CD14-positive monocyte (primary cell): ENCODE results near the gene TRPV4. TPM values are rescaled to one million over a fixed set of nuclear protein-coding genes. Genes with fewer than 3 reads are reported as not detected.

Experiments
- DNase-seq, 3 donors: peaks; one replicate each; pipeline ENCODE4 v3.0.0-alpha.2; 2011 to 2022
- H2AFZ ChIP-seq: 2 replicates; pipeline ENCODE4 v1.6.0; 2012; ENCODE audit warnings: mild to moderate bottlenecking, low read depth, low read length, inconsistent platforms; ENCODE audit not compliant: insufficient read depth, poor library complexity, severe bottlenecking
- H3K27ac ChIP-seq, 2 donors: 1 replicate in 1 of 2; 2 replicates in 1 of 2; pipeline ENCODE4 v1.5.1; 2012 to 2013; ENCODE audit warnings: low read length in 2 of 2, control low read depth in 1 of 2, inconsistent platforms in 1 of 2, low read depth in 1 of 2, mild to moderate bottlenecking in 1 of 2
- H3K27me3 ChIP-seq, 2 donors: one replicate each; pipeline versions ENCODE4 v1.6.0 to v1.6.1; 2011 to 2013; ENCODE audit warnings: low read length in 2 of 2; ENCODE audit not compliant: control insufficient read depth in 2 of 2, insufficient read depth in 2 of 2
- H3K36me3 ChIP-seq, 2 donors: replicated peaks in 1 of 2; 1 replicate in 1 of 2; 2 replicates in 1 of 2; pipeline versions ENCODE4 v1.5.1 to v1.6.1; 2012 to 2013; ENCODE audit warnings: low read length in 2 of 2, control low read depth in 1 of 2, inconsistent platforms in 1 of 2, mild to moderate bottlenecking in 1 of 2; ENCODE audit not compliant: insufficient read depth in 2 of 2, control insufficient read depth in 1 of 2
- H3K4me1 ChIP-seq, 2 donors: 1 replicate in 1 of 2; 2 replicates in 1 of 2; pipeline versions ENCODE4 v1.5.1 to v1.6.1; 2012 to 2013; ENCODE audit warnings: low read length in 2 of 2, control low read depth in 1 of 2, inconsistent platforms in 1 of 2, mild to moderate bottlenecking in 1 of 2, moderate library complexity in 1 of 2; ENCODE audit not compliant: insufficient read depth in 2 of 2, control insufficient read depth in 1 of 2
- H3K4me2 ChIP-seq: replicated peaks from 2 replicates; pipeline ENCODE3; 2012; ENCODE audit warnings: low read length, moderate library complexity, mild to moderate bottlenecking; ENCODE audit not compliant: poor library complexity, severe bottlenecking; ENCODE audit errors: extremely low read depth
- H3K4me3 ChIP-seq, 3 experiments: fragments of 200-600 bp in 1 of 3; sonication (generic) in 1 of 3; replicated peaks in 1 of 3; 1 replicate in 2 of 3; 2 replicates in 1 of 3; pipeline ENCODE4 v1.5.1; 2011 to 2013; ENCODE audit warnings: low read length in 3 of 3, mild to moderate bottlenecking in 3 of 3, control low read depth in 2 of 3, low read depth in 2 of 3, inconsistent platforms in 1 of 3, moderate library complexity in 1 of 3
- H3K79me2 ChIP-seq: 2 replicates; pipeline ENCODE4 v1.6.0; 2012; ENCODE audit warnings: mild to moderate bottlenecking, control low read depth, inconsistent platforms, low read length, moderate library complexity; ENCODE audit not compliant: insufficient read depth
- H3K9ac ChIP-seq: 2 replicates; pipeline ENCODE4 v1.6.0; 2017; ENCODE audit warnings: low read length, mild to moderate bottlenecking; ENCODE audit not compliant: insufficient read depth, poor library complexity, severe bottlenecking
- H3K9me3 ChIP-seq, 2 donors: replicated peaks in 1 of 2; 1 replicate in 1 of 2; 2 replicates in 1 of 2; pipeline versions ENCODE4 v1.5.1 to v1.6.1; 2012 to 2013; ENCODE audit warnings: low read length in 2 of 2, control low read depth in 1 of 2; ENCODE audit not compliant: control insufficient read depth in 1 of 2, insufficient read depth in 1 of 2
- H4K20me1 ChIP-seq: 2 replicates; pipeline ENCODE4 v1.6.0; 2012; ENCODE audit warnings: mild to moderate bottlenecking, low read length, control low read depth, moderate library complexity; ENCODE audit not compliant: insufficient read depth
- H3K27ac Mint-ChIP-seq, 7 donors: one replicate each; pipeline ENCODE4 v1.8.0; 2020; ENCODE audit warnings: mild to moderate bottlenecking in 7 of 7, mixed read lengths in 7 of 7, moderate library complexity in 6 of 7, inconsistent platforms in 2 of 7
- H3K27me3 Mint-ChIP-seq, 3 donors: one replicate each; pipeline ENCODE4 v1.8.0; 2021 to 2022; ENCODE audit warnings: low read depth in 3 of 3, mild to moderate bottlenecking in 3 of 3, mixed read lengths in 3 of 3, moderate library complexity in 3 of 3, inconsistent platforms in 1 of 3
- H3K36me3 Mint-ChIP-seq, 2 donors: one replicate each; pipeline ENCODE4 v1.8.0; 2020; ENCODE audit warnings: mixed read lengths in 2 of 2, inconsistent platforms in 1 of 2, mild to moderate bottlenecking in 1 of 2
- H3K4me1 Mint-ChIP-seq: one replicate; pipeline ENCODE4 v1.8.0; 2020; ENCODE audit warnings: mild to moderate bottlenecking, mixed read lengths
- H3K4me3 Mint-ChIP-seq, 2 donors: one replicate each; pipeline ENCODE4 v1.8.0; 2020; ENCODE audit warnings: mild to moderate bottlenecking in 2 of 2, mixed read lengths in 2 of 2, moderate library complexity in 1 of 2
- H3K9me3 Mint-ChIP-seq, 7 donors: one replicate each; pipeline ENCODE4 v1.8.0; 2020 to 2022; ENCODE audit warnings: mixed read lengths in 7 of 7, mild to moderate bottlenecking in 6 of 7, moderate library complexity in 6 of 7, inconsistent platforms in 2 of 7
- CTCF ChIP-seq: fragments of 200-600 bp; IDR thresholded peaks from one replicate; pipeline ENCODE4 v1.8.0; 2022; ENCODE audit warnings: antibody characterized with exemption, mild to moderate bottlenecking
- WGBS: methylation state at CpG from one replicate; pipeline ENCODE4 v1.1.5; 2013; ENCODE audit warnings: missing lambda C conversion rate; ENCODE audit not compliant: insufficient coverage; 5-methylcytosine and 5-hydroxymethylcytosine counted together
- intact Hi-C, 2 donors: fragments of 100-400 bp; cut with micrococcal nuclease; formaldehyde crosslinking; loops; one replicate each; pipeline versions ENCODE4 v1.15.0 to v1.15.1; 2023
- polyA plus RNA-seq, 3 donors: library from polyadenylated mRNA; depleted of rRNA in 1 of 3; unstranded in 2 of 3; stranded (reverse) in 1 of 3; fragments of 300-500 nt in 2 of 3; fragments of >200 nt in 1 of 3; fragmentation: Illumina TruSeq in 2 of 3; gene quantifications; 1 replicate in 2 of 3; 2 replicates in 1 of 3; pipeline ENCODE4 v1.2.3, GENCODE V29; 2012 to 2021

TRPV4 gene
- polyA plus RNA-seq, 3 donors = 0.64 to 3.1 (median 2.0) TPM

DNA sequence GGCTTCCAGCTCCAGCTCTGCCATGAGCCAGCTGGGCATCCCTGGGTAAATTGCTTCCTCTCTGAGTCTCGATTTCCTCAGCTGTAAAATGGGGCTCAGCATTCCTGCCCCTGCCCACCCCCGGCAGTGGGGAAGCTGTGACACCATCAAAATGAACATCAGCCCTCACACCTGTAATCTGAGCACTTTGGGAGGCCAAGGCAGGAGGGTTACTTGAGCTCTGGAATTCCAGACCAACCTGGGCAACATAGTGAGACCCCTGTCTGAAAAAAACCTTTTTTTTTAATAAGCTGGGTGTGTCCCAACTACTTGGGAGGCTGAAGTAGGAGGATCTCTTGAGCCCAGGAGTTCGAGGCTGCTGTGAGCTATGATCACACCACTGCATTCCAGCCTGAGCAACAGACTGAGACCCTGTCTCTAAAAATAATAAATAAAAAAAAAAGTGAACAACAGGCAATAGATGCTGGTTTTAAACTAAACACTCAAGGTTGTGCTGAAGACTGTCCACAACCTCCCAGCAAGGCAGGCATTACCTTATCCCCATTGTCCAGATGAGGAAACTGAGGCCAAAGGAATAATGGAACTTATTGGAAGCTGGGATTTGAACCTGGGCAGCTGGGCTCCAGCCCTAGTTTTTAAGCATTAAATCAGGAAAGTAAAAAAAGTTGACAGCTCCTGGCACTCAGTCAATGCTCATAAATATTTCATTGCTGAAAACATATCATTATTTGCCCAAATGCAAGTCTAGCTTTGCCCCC lies 4.3 kb downstream of the TRPV4 start:
- Mint-ChIP-seq H3K27ac (peak overlapping the region; percentile 96 to 99 (median 99)), H3K4me1 (peaks cover 72% of the 10 kb centered on the region), H3K9me3 (peaks cover 0 to 5% (median 2%) of the 10 kb centered on the region in 7 donors), H3K27me3 (peaks cover 14 to 21% (median 20%) of the 10 kb centered on the region in 3 donors), H3K4me3 (peak overlapping the region in 1 of 2 donors; percentile 15), H3K36me3 (peaks cover 13 to 19% of the 10 kb centered on the region in 2 donors)
- H3K9ac ChIP-seq = peak overlapping the region; percentile 70
- H3K27ac ChIP-seq = peak overlapping the region; percentile 99 to 100
- no peaks in the 10 kb centered on the region for H3K79me2 ChIP-seq
- H3K4me2 ChIP-seq = peak overlapping the region; percentile 71
- no peak for DNase-seq
- H3K4me1 ChIP-seq = peaks cover 60 to 65% of the 10 kb centered on the region in 2 donors
- intact Hi-C loops = loop anchor here in 1 of 2 donors (2.0 kb wide), 1 partner anchor 18 kb away; no protein-coding TSS in a partner anchor
- H3K4me3 ChIP-seq = peak overlapping the region in 1 of 3 experiments; percentile 63
- H3K27me3 ChIP-seq = peaks cover 0 to 17% of the 10 kb centered on the region in 2 donors
- no peaks in the 10 kb centered on the region for H3K9me3 ChIP-seq
- no peaks in the 10 kb centered on the region for H3K36me3 ChIP-seq
- no peaks in the 10 kb centered on the region for H4K20me1 ChIP-seq
- WGBS = 13% methylated on average over 2 of the region's 3 CpGs
- H2AFZ ChIP-seq = peak overlapping the region; percentile 52
- TF ChIP-seq CTCF = no peak

DNA sequence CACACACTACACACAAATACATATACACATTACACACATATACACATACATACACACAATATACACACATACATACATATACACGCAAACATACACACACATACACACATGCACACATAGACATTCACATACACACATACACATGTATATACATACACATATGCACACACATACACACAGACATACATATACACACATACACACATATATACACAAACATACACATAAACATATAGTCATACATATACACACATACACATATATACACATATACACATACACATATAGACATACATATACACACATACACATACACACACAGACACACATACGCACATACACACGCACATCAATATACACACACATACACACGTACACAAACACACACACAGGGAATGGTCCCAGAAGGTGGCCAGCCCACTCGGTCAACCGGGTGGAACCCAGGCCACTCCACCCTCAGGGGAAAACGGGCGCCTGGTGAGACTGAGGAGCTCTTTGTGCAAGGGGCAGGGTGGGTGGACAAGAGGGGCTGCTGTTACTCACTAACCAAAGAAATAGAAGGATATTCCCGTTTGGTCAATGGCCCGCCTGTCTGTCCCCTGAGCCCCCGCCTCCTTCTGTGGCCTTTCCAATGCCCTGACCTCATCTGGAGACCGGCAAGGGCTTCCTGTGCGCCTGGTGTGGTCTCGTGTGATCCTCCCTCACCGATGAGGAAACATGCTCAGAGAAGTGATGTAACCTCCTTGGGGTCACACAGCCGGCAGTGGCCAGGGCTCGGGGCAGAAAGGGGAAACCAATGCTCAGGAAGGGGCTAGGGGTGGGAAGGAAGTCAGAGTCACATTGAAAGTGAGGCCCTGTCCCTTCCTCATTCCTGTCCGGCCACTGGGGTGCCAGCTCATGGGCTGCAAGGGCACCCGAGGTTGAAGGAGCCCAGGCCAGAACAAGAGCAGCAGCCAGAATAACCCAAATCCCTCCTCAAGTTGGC lies 5.3 kb downstream of the TRPV4 start:
- Histone ChIP-seq H4K20me1 (no peaks in the 10 kb centered on the region), H3K9ac (peak overlapping the region; percentile 70), H2AFZ (peak overlapping the region; percentile 53), H3K27ac (peak overlapping the region; percentile 99 to 100), H3K79me2 (no peaks in the 10 kb centered on the region), H3K36me3 (no peaks in the 10 kb centered on the region), H3K4me3 (peak overlapping the region in 1 of 3 experiments; percentile 63), H3K4me1 (peaks cover 62 to 72% of the 10 kb centered on the region in 2 donors), H3K9me3 (no peaks in the 10 kb centered on the region), H3K4me2 (peak overlapping the region; percentile 71), H3K27me3 (peaks cover 0 to 8% of the 10 kb centered on the region in 2 donors)
- Mint-ChIP-seq H3K27ac (peak overlapping the region; percentile 98 to 99 (median 99)), H3K9me3 (peaks cover 0 to 3% (median 0%) of the 10 kb centered on the region in 7 donors), H3K36me3 (peaks cover 13 to 14% of the 10 kb centered on the region in 2 donors), H3K27me3 (peaks cover 8 to 16% (median 13%) of the 10 kb centered on the region in 3 donors), H3K4me1 (peaks cover 75% of the 10 kb centered on the region), H3K4me3 (peak overlapping the region; percentile 60 to 82)
- WGBS = 14% methylated on average over 14 of the region's 19 CpGs
- no peak for TF ChIP-seq CTCF
- peak; percentile 98 to 100 (median 99) for DNase-seq
- intact Hi-C loops = loop anchor here in 1 of 2 donors (2.0 kb wide), 1 partner anchor 19 kb away; no protein-coding TSS in a partner anchor
